GM21390 (cell line): ENCODE results near the gene SLC12A5.
"Not testable (repeated sequence)": the region's sequence is repeated elsewhere in the genome, so short reads cannot be mapped to it uniquely, and the experiment has no call there.

Experiments used
- ATAC-seq: cut with Tn5 transposase; IDR thresholded peaks from one replicate; pipeline ENCODE4 v1.9.1; 2021; ENCODE audit not compliant: unreplicated experiment

SLC12A5 gene

DNA sequence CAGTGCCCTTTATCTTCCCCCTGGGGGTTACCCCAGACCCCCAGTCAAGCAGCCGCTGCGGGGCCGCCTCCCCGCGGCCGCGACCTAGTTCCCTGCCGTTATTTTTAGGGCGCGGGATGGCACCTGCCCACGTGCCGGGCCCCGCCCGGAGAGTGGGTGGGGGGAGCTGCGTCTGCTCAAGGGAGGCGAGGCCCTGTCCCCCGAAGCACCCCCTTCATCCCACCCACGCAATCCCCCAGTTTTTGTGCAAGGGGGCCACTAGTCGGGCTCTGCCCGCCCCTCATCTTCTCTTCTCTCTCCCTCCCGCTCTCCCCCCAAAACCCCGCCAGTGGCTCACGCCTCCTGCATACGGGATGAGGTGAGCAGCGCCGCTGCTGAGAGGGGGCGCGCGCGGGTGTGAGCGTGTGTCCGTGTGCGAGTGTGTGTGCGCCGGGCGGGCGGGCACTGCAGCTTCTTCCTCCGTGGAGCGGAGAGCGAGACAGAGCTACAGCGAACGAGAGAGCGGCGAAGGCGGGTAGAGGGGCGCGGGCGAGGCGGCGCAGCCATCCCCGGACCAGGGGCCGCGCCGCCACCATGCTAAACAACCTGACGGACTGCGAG is at the start of gene SLC12A5:
TSS of gene SLC12A5 (plus strand) at position 444 of the 600 bp plus-strand sequence. CDS start at position 574, 130 bp downstream.
- ATAC-seq, result no peak

GRCh38 chr20:45981261-45981660 is 47.8 kb upstream of the SLC12A5 start:
- no peak for ATAC-seq

DNA sequence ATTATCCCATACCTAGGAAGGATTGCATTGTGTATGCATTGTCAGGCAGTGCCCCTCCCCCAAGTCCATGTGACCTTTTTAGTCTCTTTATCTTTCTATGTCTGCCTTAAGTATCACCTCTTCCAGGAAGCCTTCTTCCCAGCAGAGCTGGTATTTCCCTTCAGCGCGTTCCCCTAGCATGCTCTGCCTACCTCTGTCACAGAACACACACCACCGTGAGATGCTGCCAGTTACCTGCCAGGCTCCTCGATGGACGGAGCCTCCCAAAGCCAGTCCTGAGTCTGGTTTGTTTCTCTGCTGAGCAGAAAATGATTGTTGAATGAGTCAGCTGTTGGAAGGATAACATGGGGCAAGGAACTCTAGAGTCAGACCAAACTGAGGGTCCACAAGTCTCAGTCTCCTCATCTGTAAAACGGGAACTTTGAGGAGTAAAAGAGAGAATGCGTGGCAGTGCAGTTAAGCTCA is 45.7 kb upstream of the SLC12A5 start:
- ATAC-seq, result no peak

GRCh38 chr20:45985573-45985972 is 43.4 kb upstream of the SLC12A5 start:
- ATAC-seq, result no peak

- ATAC-seq, result peak; percentile 51
Measured at GRCh38 chr20:45987108-45987780, 41.8 kb upstream of the SLC12A5 start.

DNA sequence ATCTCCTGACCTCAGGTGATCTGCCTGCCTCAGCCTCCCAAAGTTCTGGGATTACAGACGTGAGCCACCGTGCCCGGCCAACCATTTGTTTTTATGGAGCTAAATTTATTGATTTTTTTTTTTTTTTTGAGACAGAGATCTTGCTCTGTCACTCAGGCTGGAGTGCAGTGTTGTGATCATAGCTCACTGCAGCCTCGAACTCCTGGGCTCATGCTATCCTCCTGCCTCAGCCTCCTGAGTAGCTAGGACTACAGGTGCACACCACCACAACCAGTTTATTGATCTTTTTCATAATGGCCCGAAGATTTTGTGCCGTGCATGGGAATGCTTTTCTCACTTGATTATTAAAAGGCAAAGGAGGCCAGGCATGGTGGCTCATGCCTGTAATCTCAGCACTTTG is 40.2 kb upstream of the SLC12A5 start:
- not testable (repeated sequence) for ATAC-seq

DNA sequence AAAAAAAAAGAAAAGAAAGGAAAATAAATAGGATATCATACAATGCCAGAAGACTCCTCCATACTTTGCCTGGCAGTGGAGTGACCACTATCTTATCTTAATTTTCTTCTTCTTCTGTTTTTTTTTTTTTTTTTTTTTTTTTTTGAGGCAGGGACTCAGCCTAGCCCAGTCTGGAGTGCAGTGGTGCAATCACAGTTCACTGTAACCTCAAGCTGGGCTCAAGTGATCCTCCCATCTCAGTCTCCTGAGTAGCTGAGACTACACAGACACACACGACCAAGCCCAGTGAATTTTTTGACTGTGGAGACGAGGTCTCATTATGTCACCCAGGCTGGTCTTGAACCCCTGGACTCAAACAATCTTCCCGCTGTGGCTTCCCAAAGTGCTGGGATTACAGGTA is 37.4 kb upstream of the SLC12A5 start:
- ATAC-seq, result no peak

GRCh38 chr20:45993197-45993951 is 35.6 kb upstream of the SLC12A5 start:
- ATAC-seq, result no peak

DNA sequence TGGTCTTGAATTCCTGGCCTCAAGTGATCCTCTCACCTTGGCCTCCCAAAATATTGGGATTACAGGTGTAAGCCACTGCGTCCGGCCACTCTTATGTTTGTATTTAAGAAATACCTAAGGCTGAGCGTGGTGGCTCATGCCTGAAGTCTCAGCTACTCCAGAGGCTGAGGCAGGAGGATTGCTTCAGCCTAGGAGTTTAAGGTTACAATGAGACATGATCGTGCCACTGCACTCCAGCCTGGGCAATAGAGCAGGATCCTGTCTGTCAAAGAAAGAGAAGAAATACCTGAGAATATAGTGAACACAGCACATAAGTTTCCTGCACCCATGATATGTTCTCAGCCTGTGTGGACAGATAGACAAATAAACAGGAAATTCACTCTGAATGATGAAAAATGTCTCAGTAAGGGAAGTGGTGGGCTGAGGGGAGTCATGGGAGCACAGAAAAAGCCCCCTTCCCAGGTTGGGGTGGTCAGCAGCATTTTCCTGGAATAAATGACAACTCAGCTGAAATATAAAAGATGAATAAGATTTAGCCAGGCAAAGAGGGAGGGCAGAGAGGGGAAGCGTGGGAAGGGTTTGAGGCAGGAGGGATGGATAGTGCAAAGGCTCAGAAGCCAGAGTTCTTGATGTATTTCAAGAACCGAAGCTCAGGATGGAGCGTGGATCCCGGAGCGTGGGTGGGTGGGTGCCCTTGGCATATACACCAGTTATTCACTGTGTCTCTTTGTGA is 34.1 kb upstream of the SLC12A5 start:
- ATAC-seq, result no peak

DNA sequence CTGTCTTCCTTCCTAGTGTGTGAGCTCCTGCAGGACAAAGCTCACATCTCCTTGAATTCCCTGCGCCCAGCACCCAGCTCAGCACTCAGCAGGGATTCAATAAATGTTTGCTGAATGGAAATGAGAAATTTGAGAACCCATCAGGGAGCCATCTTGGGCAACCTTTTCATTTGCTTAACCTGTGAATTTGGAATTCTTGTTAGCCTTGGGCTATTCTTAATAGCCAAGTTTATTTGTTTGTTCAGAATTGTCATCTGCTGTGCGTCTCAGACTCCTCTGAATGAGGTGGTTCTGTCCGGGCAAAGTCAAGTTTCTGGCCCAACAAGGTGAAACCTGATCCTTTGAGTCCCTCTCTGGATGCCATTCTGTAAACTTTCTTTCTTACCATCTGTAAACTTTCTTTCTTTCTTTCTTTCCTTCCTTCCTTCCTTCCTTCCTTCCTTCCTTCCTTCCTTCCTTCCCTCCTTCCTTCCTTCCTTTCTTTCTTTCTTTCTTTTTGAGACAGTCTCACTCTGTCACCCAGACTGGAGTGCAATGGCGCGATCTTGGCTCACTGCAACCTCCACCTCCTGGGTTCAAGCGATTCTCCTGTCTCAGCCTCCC is 33.4 kb upstream of the SLC12A5 start:
- not testable (repeated sequence) for ATAC-seq

- ATAC-seq, result no peak
Measured at GRCh38 chr20:45997187-45997586, 31.8 kb upstream of the SLC12A5 start.

GRCh38 chr20:45998337-45998736 is 30.7 kb upstream of the SLC12A5 start:
- ATAC-seq, result no peak

- ATAC-seq, result no peak
Measured at GRCh38 chr20:45998761-45999160, 30.3 kb upstream of the SLC12A5 start.

GRCh38 chr20:45999557-46000261 is 29.3 kb upstream of the SLC12A5 start:
- ATAC-seq, result no peak

DNA sequence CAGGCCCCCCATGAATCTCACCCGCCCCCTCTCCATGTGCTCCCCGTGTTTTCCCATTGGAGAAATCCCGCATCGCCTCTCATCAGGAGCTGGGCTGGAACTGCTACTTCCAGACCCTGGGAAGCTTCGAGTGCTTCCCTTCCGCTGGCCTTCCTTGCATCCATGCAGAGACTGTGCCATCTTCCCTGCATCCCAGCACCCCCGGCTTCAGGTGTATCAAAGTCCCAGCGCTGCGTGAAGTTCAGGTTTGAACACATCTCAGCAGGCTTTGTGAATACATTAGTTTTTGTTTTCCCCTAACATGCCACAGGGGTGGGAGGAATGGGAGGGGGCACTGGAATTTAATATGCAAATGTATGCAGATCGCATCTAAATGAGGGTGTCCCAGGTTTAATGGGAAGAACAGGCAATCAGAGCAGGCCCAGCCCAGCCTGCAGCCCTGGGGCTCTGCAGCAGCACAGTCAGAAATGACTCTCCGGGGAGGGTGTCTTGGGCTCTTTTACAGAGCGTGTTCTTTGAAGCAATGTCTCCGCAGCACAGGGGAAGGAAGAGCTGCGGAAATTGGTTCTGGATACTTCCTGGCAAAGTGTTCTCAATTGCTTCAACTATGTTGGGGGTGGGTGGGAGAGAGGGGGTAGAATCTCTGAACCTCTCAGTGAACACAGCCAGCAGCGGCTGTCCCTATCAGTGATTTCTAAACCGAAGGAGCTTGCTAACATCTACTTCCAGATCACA is 28.6 kb upstream of the SLC12A5 start:
- no peak for ATAC-seq

DNA sequence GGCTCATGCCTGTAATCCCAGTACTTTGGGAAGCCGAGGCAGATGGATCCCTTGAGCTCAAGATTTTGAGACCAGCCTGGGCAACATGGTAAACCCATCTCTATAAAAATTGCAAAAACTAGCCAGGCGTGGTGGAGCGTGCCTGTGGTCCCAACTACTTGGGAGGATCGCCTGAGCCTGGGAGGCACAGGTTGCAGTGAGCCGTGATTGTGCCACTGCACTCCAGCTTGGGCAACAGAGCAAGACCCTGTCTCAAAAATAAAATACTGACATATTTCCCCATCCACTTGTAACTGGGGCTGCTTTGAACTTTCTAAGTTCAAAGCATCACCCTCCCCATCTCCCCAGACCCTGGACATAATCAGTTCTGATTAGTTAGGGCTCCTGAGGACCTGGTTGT is 27.5 kb upstream of the SLC12A5 start:
- ATAC-seq, result no peak

DNA sequence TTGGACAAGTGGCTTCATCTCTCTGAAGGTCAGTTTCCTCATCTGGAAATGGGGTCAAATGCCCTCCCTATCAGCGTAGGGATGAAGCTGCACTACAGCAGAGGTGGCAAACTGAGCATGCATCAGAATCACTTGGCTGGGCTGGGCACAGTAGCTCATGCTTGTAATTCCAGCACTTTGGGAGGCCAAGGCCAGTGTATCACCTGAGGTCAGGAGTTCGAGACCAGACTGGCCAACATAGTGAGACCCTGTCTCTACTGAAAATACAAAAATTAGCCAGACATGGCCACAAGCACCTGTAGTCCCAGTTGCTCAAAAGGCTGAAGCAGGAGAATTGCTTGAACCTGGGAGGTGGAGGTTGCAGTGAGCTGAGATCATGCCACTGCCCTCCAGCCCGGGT is 27.0 kb upstream of the SLC12A5 start:
- no peak for ATAC-seq

DNA sequence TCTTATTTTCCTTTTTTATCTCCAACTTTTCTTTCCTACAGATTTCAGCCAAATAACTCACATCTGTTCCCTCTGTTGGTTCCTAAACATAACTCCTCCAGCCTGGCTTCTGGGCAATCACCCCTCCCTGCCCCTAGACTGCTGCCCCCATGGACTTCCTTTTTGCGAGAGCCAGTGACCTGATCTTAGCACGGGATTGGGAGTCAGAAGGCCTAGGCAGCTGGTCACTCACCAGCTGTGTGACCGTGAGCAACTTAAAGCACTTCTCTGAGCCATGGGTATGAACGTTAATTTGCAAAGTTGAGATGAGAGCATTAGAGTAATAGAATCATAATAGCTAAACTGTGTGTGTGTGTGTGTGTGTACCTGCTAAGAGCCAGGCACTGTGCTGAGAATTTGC is 24.8 kb upstream of the SLC12A5 start:
- no peak for ATAC-seq

- no peak for ATAC-seq
Measured at GRCh38 chr20:46004889-46005473, 24.0 kb upstream of the SLC12A5 start.
